ENCODE results near the gene SLC22A5. TPM values are rescaled to one million over a fixed set of nuclear protein-coding genes. Genes with fewer than 3 reads are reported as not detected.
A peak's percentile ranks its signal among the peaks of the same experiment; 100 is the strongest.

The SLC22A5 gene
- total and polyA plus RNA-seq, 12 donors = 10.3 to 36.8 (median 13.8) TPM

DNA sequence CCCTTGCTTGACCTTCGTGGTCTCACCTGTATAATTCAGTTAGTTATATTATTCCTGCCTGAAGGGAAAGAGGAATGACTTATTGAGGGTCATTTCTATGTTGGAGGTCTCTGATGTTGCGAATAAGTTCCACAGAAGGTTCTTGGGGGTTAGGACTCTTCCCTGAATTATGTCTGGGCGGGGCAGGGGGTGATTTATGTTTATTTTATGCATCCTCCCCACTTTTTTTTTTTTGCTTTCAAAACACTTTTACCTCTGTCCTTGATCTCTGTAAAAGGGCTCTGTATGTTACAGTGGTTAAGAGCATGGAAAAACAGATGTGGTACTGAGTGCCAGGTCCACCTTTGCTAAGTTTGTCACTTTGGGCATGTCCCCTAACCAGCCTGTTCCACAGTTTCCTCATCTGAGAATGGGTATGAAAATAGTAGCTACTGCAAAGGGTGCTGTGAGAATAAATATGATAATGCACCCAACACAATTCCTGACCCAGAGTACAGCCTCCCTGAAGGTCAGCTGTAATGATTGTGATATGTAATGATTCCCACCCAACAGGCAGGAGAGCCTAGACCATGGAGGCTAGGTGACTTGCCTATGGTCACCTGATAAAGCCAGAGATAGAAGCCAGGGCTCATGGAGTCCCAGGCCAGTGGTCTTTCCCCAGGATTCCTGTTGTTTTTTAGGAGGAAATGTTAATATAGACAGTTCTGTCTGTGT, 54.8 kb downstream of the SLC22A5 start:
- Histone ChIP-seq H3K27me3 (no peaks in the 10 kb centered on the region), H3K27ac (peak overlapping the region in 9 of 10 donors; percentile 64 to 100 (median 86)), H3K36me3 (peaks cover 0 to 34% (median 0%) of the 10 kb centered on the region in 9 donors), H3K9me3 (no peaks in the 10 kb centered on the region), H3K4me1 (peaks cover 67 to 100% (median 100%) of the 10 kb centered on the region in 9 donors), H3K4me3 (peak overlapping the region in 1 of 10 donors; percentile 32)
- TF ChIP-seq, protein P1, sequence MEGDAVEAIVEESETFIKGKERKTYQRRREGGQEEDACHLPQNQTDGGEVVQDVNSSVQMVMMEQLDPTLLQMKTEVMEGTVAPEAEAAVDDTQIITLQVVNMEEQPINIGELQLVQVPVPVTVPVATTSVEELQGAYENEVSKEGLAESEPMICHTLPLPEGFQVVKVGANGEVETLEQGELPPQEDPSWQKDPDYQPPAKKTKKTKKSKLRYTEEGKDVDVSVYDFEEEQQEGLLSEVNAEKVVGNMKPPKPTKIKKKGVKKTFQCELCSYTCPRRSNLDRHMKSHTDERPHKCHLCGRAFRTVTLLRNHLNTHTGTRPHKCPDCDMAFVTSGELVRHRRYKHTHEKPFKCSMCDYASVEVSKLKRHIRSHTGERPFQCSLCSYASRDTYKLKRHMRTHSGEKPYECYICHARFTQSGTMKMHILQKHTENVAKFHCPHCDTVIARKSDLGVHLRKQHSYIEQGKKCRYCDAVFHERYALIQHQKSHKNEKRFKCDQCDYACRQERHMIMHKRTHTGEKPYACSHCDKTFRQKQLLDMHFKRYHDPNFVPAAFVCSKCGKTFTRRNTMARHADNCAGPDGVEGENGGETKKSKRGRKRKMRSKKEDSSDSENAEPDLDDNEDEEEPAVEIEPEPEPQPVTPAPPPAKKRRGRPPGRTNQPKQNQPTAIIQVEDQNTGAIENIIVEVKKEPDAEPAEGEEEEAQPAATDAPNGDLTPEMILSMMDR (IDR thresholded peaks at IDR 0.05) = no peak
- 96% methylated on average over 3 of the region's 3 CpGs for WGBS, 2 donors
- intact Hi-C loops (cut with DNase I) = loop anchor here in 3 of 10 donors (5.0 kb wide), 2 partner anchors 43 to 63 kb away; no protein-coding TSS in a partner anchor
- ATAC-seq = no peak
- no peak for DNase-seq

DNA sequence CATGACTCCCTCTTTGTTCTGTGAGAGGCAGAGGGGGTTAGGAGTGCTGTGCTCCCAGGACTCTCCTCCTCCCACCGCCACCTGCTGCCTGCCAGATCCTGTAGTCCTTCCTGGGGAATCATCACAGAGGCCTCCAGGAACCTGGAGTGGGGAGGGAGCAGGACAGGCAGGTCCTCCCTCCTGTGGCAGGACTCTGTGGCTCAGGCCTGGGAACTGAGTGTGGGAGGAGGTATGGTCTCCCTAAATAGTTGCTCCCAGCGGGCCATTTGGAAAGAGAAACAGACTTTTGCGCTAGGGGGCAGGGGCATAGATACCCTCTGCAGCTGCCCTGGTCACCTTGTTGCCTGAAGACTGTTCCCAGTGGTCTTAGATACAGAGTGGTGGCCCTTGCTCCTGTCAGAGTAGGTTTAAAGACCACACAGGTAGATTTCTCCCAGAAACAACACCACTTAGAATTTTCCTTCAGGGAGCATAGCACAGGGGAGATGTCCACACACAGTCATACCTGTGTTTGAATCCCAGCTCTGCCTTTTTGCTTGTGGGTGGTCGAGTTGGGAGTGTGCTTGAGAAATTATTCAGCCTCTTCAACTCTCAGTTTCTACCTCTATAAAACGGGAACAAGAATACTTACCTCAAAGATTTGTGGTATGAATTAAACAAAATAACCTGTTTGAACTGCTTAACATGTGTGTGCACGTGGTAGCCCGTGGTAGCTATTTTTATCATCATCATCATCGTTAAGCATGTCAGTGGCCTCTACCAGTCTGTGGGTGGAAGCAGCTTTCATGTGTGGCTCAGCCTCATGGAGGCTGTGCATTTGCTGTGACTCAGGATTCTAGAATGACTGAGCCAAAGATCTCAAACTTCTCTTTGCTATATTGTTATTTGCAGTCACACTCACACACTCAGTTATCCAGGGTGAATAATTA, 55.8 kb downstream of the SLC22A5 start:
- Histone ChIP-seq H3K4me1 (peaks cover 69 to 100% (median 100%) of the 10 kb centered on the region in 9 donors), H3K9me3 (no peaks in the 10 kb centered on the region), H3K36me3 (peaks cover 0 to 31% (median 2%) of the 10 kb centered on the region in 9 donors), H3K4me3 (peak overlapping the region in 1 of 10 donors; percentile 32), H3K27ac (peak overlapping the region in 9 of 10 donors; percentile 12 to 100 (median 86)), H3K27me3 (no peaks in the 10 kb centered on the region)
- WGBS, 2 donors = 50 to 58% methylated on average over 8 of the region's 8 CpGs
- TF ChIP-seq, protein P1 (IDR thresholded peaks at IDR 0.05) = no peak
- ATAC-seq (peak in 1 of 8 donors; percentile 33), DNase-seq (no peak)
- intact Hi-C loops (cut with DNase I) = loop anchor here in 2 of 10 donors (5.0 kb wide), 2 partner anchors 42 to 72 kb away; no protein-coding TSS in a partner anchor

DNA sequence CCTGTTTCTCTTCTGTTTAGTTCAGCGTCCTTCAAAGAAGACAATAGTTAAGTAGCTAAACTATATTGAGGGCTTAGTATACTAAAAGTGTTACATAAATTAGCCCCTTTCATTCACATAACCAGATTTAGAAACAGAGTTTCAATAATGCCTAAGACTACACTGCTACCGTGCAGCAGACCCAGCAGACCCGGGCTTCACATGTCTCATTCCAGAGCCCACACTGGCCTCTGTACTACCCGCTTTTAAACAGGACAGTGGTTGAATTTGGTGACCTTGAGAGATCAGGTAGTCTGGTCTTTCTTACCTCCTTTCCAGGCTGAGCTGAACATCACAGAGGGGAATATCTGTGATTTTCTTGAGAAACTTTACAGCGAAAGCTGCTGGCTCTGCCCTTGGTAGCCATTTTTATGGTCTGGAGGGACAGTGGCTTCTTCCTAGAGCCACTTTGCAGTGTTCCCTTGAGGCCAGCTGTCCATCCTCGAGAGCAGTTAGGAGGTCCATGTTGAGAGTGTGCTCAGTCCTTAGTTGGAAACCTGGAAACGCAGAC, 56.5 kb downstream of the SLC22A5 start:
- intact Hi-C loops (cut with DNase I) = loop anchor here in 2 of 10 donors (5.0 kb wide), 2 partner anchors 41 to 71 kb away; no protein-coding TSS in a partner anchor
- TF ChIP-seq, protein P1 (IDR thresholded peaks at IDR 0.05) = no peak
- DNase-seq (no peak), ATAC-seq (no peak)
- peaks cover 0 to 28% (median 0%) of the 10 kb centered on the region in 9 donors for H3K36me3 ChIP-seq
- no peaks in the 10 kb centered on the region for H3K27me3 ChIP-seq
- 70 to 77% methylated on average over 7 of the region's 7 CpGs for WGBS, 2 donors
- peak overlapping the region in 1 of 10 donors; percentile 32 for H3K4me3 ChIP-seq
- H3K27ac ChIP-seq = peak overlapping the region in 9 of 10 donors; percentile 64 to 100 (median 86)
- H3K9me3 ChIP-seq = no peaks in the 10 kb centered on the region
- H3K4me1 ChIP-seq = peaks cover 64 to 100% (median 98%) of the 10 kb centered on the region in 9 donors

Measured in heart right ventricle (tissue), 16 donors.